Measurements from ENCODE around the gene CASTOR2.
"Not testable (repeated sequence)": the region's sequence is repeated elsewhere in the genome, so short reads cannot be mapped to it uniquely, and the experiment has no call there.

DNA sequence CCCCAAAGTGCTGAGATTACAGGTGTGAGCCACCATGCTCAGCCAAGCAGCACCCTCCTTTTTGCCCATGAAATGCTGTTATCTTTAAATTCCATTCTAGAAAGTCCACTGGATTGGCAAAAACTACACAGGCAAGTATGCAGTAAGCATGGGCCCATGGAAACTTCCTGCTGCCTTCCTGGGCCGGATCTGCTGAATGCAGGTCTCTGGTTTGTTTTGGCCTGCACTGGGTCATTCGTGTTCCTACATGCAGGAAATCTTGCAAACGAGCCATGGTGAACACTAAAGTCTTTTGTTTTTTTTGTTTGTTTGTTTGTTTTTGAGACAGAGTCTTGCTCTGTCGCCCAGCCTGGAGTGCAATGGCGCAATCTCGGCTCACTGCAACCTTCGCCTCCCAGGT lies 7.9 kb downstream of the CASTOR2 start:
- TF ChIP-seq, protein P1, sequence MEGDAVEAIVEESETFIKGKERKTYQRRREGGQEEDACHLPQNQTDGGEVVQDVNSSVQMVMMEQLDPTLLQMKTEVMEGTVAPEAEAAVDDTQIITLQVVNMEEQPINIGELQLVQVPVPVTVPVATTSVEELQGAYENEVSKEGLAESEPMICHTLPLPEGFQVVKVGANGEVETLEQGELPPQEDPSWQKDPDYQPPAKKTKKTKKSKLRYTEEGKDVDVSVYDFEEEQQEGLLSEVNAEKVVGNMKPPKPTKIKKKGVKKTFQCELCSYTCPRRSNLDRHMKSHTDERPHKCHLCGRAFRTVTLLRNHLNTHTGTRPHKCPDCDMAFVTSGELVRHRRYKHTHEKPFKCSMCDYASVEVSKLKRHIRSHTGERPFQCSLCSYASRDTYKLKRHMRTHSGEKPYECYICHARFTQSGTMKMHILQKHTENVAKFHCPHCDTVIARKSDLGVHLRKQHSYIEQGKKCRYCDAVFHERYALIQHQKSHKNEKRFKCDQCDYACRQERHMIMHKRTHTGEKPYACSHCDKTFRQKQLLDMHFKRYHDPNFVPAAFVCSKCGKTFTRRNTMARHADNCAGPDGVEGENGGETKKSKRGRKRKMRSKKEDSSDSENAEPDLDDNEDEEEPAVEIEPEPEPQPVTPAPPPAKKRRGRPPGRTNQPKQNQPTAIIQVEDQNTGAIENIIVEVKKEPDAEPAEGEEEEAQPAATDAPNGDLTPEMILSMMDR (IDR thresholded peaks at IDR 0.05) = not testable (repeated sequence)
- not testable (repeated sequence) for TF ChIP-seq POLR2A (IDR thresholded peaks at IDR 0.05)
